ENCODE results near the gene STRIP1. TPM values are rescaled to one million over a fixed set of nuclear protein-coding genes. Genes with fewer than 3 reads are reported as not detected.

STRIP1 gene
- total RNA-seq, 1 donor = 50.3 TPM

GRCh38 chr1:110007046-110007830 lies 27.2 kb upstream of the STRIP1 start:
- no peak overlapping the region for H3K4me3 ChIP-seq (ENCODE audit: low read depth, low read length)
- no peak for TF ChIP-seq CTCF (IDR thresholded peaks at IDR 0.05; ENCODE audit: insufficient read depth, low read length)
- no peak for DNase-seq (ENCODE audit: low read depth)

- no peak overlapping the region for H3K4me3 ChIP-seq (ENCODE audit: low read depth, low read length)
- DNase-seq (ENCODE audit: low read depth) = no peak
- TF ChIP-seq CTCF (IDR thresholded peaks at IDR 0.05; ENCODE audit: insufficient read depth, low read length) = no peak
Measured at GRCh38 chr1:110008971-110009565, 25.4 kb upstream of the STRIP1 start.

- TF ChIP-seq CTCF (IDR thresholded peaks at IDR 0.05; ENCODE audit: insufficient read depth, low read length) = peak; percentile 67
- DNase-seq (ENCODE audit: low read depth) = peak; percentile 74
- no peak overlapping the region for H3K4me3 ChIP-seq (ENCODE audit: low read depth, low read length)
Measured at GRCh38 chr1:110011527-110012041, 22.8 kb upstream of the STRIP1 start.

GRCh38 chr1:110012100-110012780 lies 22.2 kb upstream of the STRIP1 start:
- DNase-seq (ENCODE audit: low read depth) = no peak
- no peak for TF ChIP-seq CTCF (IDR thresholded peaks at IDR 0.05; ENCODE audit: insufficient read depth, low read length)

GRCh38 chr1:110017792-110018191 lies 16.6 kb upstream of the STRIP1 start:
- DNase-seq (ENCODE audit: low read depth) = no peak
- no peak for TF ChIP-seq CTCF (IDR thresholded peaks at IDR 0.05; ENCODE audit: insufficient read depth, low read length)
- no peak overlapping the region for H3K4me3 ChIP-seq (ENCODE audit: low read depth, low read length)

More at GRCh38 chr1:110012100-110012780, 22.2 kb upstream of the STRIP1 start:
- H3K4me3 ChIP-seq (ENCODE audit: low read depth, low read length) = no peak overlapping the region

- TF ChIP-seq CTCF (IDR thresholded peaks at IDR 0.05; ENCODE audit: insufficient read depth, low read length) = no peak
- DNase-seq (ENCODE audit: low read depth) = no peak
- H3K4me3 ChIP-seq (ENCODE audit: low read depth, low read length) = no peak overlapping the region
Measured at GRCh38 chr1:110018396-110018795, 16.0 kb upstream of the STRIP1 start.

All from fibroblast of the aortic adventitia (primary cell).